ENCODE data around the gene TNK2. TPM values are rescaled to one million over a fixed set of nuclear protein-coding genes. Genes with fewer than 3 reads are reported as not detected.

Gene TNK2
- polyA plus RNA-seq, 3 donors, result 0.84 to 131 (median 1.8) TPM

DNA sequence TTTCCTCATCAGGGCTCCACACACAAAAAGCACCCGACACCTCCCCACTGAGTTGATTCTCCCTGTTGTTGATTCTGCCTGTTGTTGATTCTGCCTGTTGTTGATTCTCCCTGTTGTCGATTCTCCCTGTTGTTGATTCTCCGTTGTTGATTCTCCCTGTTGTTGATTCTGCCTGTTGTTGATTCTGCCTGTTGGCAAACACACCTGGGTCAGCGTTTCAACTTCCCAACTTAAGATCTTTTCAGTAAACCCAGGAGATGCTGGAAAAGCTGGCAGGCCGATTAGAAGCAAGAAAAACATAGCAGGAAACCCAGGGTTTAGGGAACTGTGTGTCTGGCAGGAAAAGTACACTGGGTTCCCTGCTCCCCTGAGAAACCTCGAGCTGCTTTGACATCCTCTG is 47.9 kb downstream of the TNK2 start:
- peaks cover 13 to 19% of the 10 kb centered on the region in 2 donors for H3K36me3 ChIP-seq (replicated peaks in 1 of 2; ENCODE audit: control insufficient read depth in 1 of 2, insufficient read depth in 2 of 2, low read length in 2 of 2)
- H3K4me3 Mint-ChIP-seq, result peak overlapping the region in 1 of 2 donors; percentile 64
- no peak overlapping the region for H3K27ac ChIP-seq (ENCODE audit: low read depth in 1 of 2, low read length in 2 of 2)
- peaks cover 0 to 5% of the 10 kb centered on the region in 2 donors for H3K27me3 ChIP-seq (ENCODE audit: control insufficient read depth in 2 of 2, insufficient read depth in 2 of 2, low read length in 2 of 2)
- intact Hi-C loops (cut with micrococcal nuclease), result loop anchor here in 1 of 2 donors (1.0 kb wide), 1 partner anchor 55 kb away; no protein-coding TSS in a partner anchor
- peaks cover 30% of the 10 kb centered on the region for H4K20me1 ChIP-seq (ENCODE audit: insufficient read depth, low read length)
- DNase-seq, result no peak
- no peak overlapping the region for H3K9ac ChIP-seq (ENCODE audit: insufficient read depth, low read length, poor library complexity, severe bottlenecking)
- H3K4me1 ChIP-seq (ENCODE audit: control insufficient read depth in 1 of 2, insufficient read depth in 2 of 2, low read length in 2 of 2), result peaks cover 4% of the 10 kb centered on the region in 2 donors
- H3K36me3 Mint-ChIP-seq, result peaks cover 12 to 19% of the 10 kb centered on the region in 2 donors
- no peak overlapping the region for H3K4me2 ChIP-seq (replicated peaks; ENCODE audit: extremely low read depth, low read length, poor library complexity, severe bottlenecking)
- 100% methylated on average over 1 of the region's 6 CpGs for WGBS (ENCODE audit: insufficient coverage)
- H3K79me2 ChIP-seq (ENCODE audit: insufficient read depth, low read length), result no peaks in the 10 kb centered on the region
- peaks cover 9 to 29% (median 17%) of the 10 kb centered on the region in 3 donors for H3K27me3 Mint-ChIP-seq (ENCODE audit: low read depth in 3 of 3)
- H3K9me3 ChIP-seq (replicated peaks in 1 of 2; ENCODE audit: control insufficient read depth in 1 of 2, insufficient read depth in 1 of 2, low read length in 2 of 2), result no peaks in the 10 kb centered on the region
- TF ChIP-seq, protein P1, sequence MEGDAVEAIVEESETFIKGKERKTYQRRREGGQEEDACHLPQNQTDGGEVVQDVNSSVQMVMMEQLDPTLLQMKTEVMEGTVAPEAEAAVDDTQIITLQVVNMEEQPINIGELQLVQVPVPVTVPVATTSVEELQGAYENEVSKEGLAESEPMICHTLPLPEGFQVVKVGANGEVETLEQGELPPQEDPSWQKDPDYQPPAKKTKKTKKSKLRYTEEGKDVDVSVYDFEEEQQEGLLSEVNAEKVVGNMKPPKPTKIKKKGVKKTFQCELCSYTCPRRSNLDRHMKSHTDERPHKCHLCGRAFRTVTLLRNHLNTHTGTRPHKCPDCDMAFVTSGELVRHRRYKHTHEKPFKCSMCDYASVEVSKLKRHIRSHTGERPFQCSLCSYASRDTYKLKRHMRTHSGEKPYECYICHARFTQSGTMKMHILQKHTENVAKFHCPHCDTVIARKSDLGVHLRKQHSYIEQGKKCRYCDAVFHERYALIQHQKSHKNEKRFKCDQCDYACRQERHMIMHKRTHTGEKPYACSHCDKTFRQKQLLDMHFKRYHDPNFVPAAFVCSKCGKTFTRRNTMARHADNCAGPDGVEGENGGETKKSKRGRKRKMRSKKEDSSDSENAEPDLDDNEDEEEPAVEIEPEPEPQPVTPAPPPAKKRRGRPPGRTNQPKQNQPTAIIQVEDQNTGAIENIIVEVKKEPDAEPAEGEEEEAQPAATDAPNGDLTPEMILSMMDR (IDR thresholded peaks at IDR 0.05), result no peak
- peaks cover 0 to 2% (median 0%) of the 10 kb centered on the region in 7 donors for H3K9me3 Mint-ChIP-seq
- no peak overlapping the region for H2AFZ ChIP-seq (ENCODE audit: insufficient read depth, low read depth, low read length, poor library complexity, severe bottlenecking)
- peaks cover 16% of the 10 kb centered on the region for H3K4me1 Mint-ChIP-seq
- H3K4me3 ChIP-seq (replicated peaks in 1 of 3; ENCODE audit: low read depth in 2 of 3, low read length in 3 of 3), result no peak overlapping the region
- peak overlapping the region in 1 of 7 donors; percentile 19 for H3K27ac Mint-ChIP-seq

DNA sequence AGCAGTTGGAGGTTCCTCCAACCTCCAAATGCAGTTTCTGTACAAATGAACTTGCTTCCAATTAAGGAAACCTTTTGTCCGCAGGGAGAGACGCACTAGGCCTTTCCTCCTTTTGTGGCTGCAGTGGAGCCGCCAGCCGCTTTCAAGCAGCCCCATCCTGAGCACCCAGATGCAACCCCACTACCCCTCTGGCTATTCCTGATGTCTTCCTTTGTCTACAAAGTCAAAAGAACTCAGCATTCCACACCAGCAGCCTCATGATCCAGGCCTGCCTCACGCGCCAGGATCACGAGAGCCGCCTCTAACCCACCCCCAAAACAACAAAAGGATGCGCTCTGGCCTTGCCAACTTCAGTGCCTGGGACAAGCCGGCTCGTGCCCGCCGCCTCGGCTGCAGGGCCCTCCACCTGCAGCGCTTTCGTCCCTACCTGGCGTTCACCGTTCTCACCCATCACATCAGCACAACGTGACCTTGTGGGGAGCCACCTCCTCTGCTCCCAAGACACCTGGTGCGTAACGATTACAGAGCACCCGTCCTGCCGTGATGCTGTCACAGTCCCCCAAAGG is 48.4 kb downstream of the TNK2 start:
- H3K4me1 ChIP-seq (ENCODE audit: control insufficient read depth in 1 of 2, insufficient read depth in 2 of 2, low read length in 2 of 2), result peaks cover 4% of the 10 kb centered on the region in 2 donors
- H3K9me3 ChIP-seq (replicated peaks in 1 of 2; ENCODE audit: control insufficient read depth in 1 of 2, insufficient read depth in 1 of 2, low read length in 2 of 2), result no peaks in the 10 kb centered on the region
- H3K4me3 Mint-ChIP-seq, result peak overlapping the region; percentile 64 to 79
- no peak overlapping the region for H3K4me3 ChIP-seq (replicated peaks in 1 of 3; ENCODE audit: low read depth in 2 of 3, low read length in 3 of 3)
- H3K36me3 ChIP-seq (replicated peaks in 1 of 2; ENCODE audit: control insufficient read depth in 1 of 2, insufficient read depth in 2 of 2, low read length in 2 of 2), result peaks cover 10 to 14% of the 10 kb centered on the region in 2 donors
- H3K9ac ChIP-seq (ENCODE audit: insufficient read depth, low read length, poor library complexity, severe bottlenecking), result no peak overlapping the region
- peaks cover 0 to 2% (median 0%) of the 10 kb centered on the region in 7 donors for H3K9me3 Mint-ChIP-seq
- no peak overlapping the region for H3K4me2 ChIP-seq (replicated peaks; ENCODE audit: extremely low read depth, low read length, poor library complexity, severe bottlenecking)
- peaks cover 9 to 15% of the 10 kb centered on the region in 2 donors for H3K36me3 Mint-ChIP-seq
- H3K27me3 Mint-ChIP-seq (ENCODE audit: low read depth in 3 of 3), result peaks cover 9 to 29% (median 17%) of the 10 kb centered on the region in 3 donors
- H3K27ac ChIP-seq (ENCODE audit: low read depth in 1 of 2, low read length in 2 of 2), result no peak overlapping the region
- DNase-seq, result no peak
- 87% methylated on average over 23 of the region's 23 CpGs for WGBS (ENCODE audit: insufficient coverage)
- H3K27ac Mint-ChIP-seq, result peak overlapping the region in 1 of 7 donors; percentile 33
- H3K79me2 ChIP-seq (ENCODE audit: insufficient read depth, low read length), result no peaks in the 10 kb centered on the region
- H2AFZ ChIP-seq (ENCODE audit: insufficient read depth, low read depth, low read length, poor library complexity, severe bottlenecking), result peak overlapping the region; percentile 56
- peaks cover 16% of the 10 kb centered on the region for H3K4me1 Mint-ChIP-seq
- TF ChIP-seq, protein P1 (IDR thresholded peaks at IDR 0.05), result no peak
- intact Hi-C loops (cut with micrococcal nuclease), result loop anchor here (1.0 to 2.0 kb wide), 2 partner anchors 31 to 55 kb away; no protein-coding TSS in a partner anchor
- peaks cover 0 to 5% of the 10 kb centered on the region in 2 donors for H3K27me3 ChIP-seq (ENCODE audit: control insufficient read depth in 2 of 2, insufficient read depth in 2 of 2, low read length in 2 of 2)
- H4K20me1 ChIP-seq (ENCODE audit: insufficient read depth, low read length), result peaks cover 26% of the 10 kb centered on the region

All from CD14-positive monocyte (primary cell).